SK-N-MC (cell line): ENCODE results near the gene TXNRD1.

Experiments
- DNase-seq: peaks from one replicate; pipeline ENCODE4 v3.0.0-alpha.2; 2011; ENCODE audit warnings: low read depth, low spot score
- H3K27ac ChIP-seq: fragments of 200-600 bp; sonication (generic); 2 replicates; pipeline ENCODE4 v1.5.1; 2016; ENCODE audit warnings: mixed run types
- H3K36me3 ChIP-seq: fragments of 200-600 bp; sonication (generic); 2 replicates; pipeline ENCODE4 v1.6.1; 2017; ENCODE audit warnings: antibody characterized with exemption, low read length, mixed read lengths; ENCODE audit not compliant: insufficient read depth
- H3K4me3 ChIP-seq: fragments of 200-600 bp; sonication (generic); 2 replicates; pipeline ENCODE4 v1.5.1; 2016
- H3K9ac ChIP-seq: fragments of 200-600 bp; sonication (generic); 2 replicates; pipeline ENCODE4 v1.8.0; 2017; ENCODE audit warnings: mixed run types, mixed read lengths; ENCODE audit not compliant: insufficient read length
- H3K9me3 ChIP-seq: fragments of 200-600 bp; sonication (generic); 2 replicates; pipeline ENCODE4 v1.6.1; 2017; ENCODE audit warnings: low read depth, mild to moderate bottlenecking, antibody characterized with exemption, low read length, moderate library complexity, mixed read lengths
- EZH2 ChIP-seq: fragments of 200-600 bp; sonication (generic); IDR thresholded peaks from one replicate; pipeline ENCODE4 v1.6.1; 2017; ENCODE audit warnings: antibody characterized with exemption
- FOXP2 ChIP-seq: optimal IDR thresholded peaks from 2 replicates; pipeline ENCODE3; 2011; ENCODE audit warnings: mild to moderate bottlenecking, moderate library complexity; ENCODE audit not compliant: insufficient read depth; ENCODE audit errors: extremely low read length, control extremely low read depth
- POLR2AphosphoS5 ChIP-seq: IDR thresholded peaks from 2 replicates; pipeline ENCODE4 v1.6.1; 2012; ENCODE audit warnings: mild to moderate bottlenecking, low read depth, low read length, borderline replicate concordance

Gene TXNRD1

DNA sequence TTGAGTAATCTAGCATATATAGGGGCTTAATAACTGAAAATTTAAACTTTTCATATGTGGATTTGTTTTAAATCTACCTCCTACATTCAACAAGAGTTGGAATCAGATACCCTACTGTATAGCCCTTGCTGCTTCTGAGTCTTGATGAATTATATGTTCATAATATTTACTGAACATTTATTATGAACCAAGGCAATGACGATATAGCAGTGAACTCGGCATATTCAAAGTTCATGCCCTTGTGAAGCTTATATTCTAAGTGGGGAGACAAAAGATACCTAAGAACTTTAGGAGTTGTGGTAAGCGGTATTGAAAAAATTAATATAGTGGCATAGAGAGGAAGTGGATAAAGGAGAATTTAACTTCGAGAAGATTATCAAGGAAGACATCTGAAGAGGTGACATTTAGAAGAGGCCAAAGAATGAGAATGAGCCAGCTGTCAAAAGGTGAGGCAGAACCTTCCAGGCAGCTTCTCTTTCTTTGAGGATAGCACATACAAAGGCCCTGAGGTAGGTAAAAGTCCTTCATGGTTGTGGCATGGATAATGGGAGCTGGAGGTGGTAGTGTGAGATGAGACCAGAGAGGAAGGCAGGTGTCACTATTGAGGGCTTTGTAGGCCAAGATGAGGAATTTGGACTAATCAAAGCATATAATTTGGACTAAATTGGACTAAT, 98.1 kb downstream of the TXNRD1 start:
- DNase-seq, result no peak
- H3K9me3 ChIP-seq, result no peaks in the 10 kb centered on the region
- no peak overlapping the region for H3K9ac ChIP-seq
- TF ChIP-seq FOXP2 (no peak), EZH2 (no peak), POLR2AphosphoS5 (no peak)
- H3K27ac ChIP-seq, result no peak overlapping the region
- H3K36me3 ChIP-seq, result peaks cover 87% of the 10 kb centered on the region
- no peak overlapping the region for H3K4me3 ChIP-seq

- H3K27ac ChIP-seq, result no peak overlapping the region
- DNase-seq, result no peak
- no peaks in the 10 kb centered on the region for H3K9me3 ChIP-seq
- H3K9ac ChIP-seq, result no peak overlapping the region
- TF ChIP-seq EZH2, result no peak
- no peak for TF ChIP-seq FOXP2
- peaks cover 90% of the 10 kb centered on the region for H3K36me3 ChIP-seq
- no peak overlapping the region for H3K4me3 ChIP-seq
These were observed 98.6 kb downstream of the TXNRD1 start for GRCh38 chr12:104314242-104314614.

GRCh38 chr12:104315326-104316224, 100.0 kb downstream of the TXNRD1 start:
- H3K9ac ChIP-seq, result no peak overlapping the region
- no peaks in the 10 kb centered on the region for H3K9me3 ChIP-seq
- peaks cover 96% of the 10 kb centered on the region for H3K36me3 ChIP-seq
- TF ChIP-seq POLR2AphosphoS5 (no peak), FOXP2 (no peak), EZH2 (no peak)
- H3K27ac ChIP-seq, result no peak overlapping the region
- DNase-seq, result no peak
- no peak overlapping the region for H3K4me3 ChIP-seq

DNA sequence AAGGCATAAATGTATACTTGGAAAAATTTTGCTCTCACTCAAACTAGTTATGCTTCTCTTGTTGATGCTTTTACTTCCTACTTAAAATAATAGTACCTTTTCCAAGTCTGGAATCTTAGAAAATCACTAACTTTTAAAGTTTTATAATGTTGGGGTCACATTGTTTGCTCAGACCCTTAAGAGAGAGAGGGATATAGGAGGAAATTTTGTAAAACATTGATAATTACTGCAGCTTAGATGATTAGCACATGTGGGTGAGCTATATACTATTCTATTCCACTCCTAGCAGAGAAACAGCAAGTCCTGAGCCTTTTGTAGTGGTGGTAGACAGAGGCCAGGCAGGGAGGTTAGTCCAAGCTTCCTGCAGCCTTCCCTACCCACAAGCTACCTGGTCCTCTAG, 101.4 kb downstream of the TXNRD1 start:
- TF ChIP-seq POLR2AphosphoS5 (no peak), EZH2 (no peak), FOXP2 (no peak)
- no peaks in the 10 kb centered on the region for H3K9me3 ChIP-seq
- no peak for DNase-seq
- H3K36me3 ChIP-seq, result peaks cover 98% of the 10 kb centered on the region
- no peak overlapping the region for H3K9ac ChIP-seq
- no peak overlapping the region for H3K27ac ChIP-seq
- no peak overlapping the region for H3K4me3 ChIP-seq

GRCh38 chr12:104317538-104318210, 102.1 kb downstream of the TXNRD1 start:
- no peak overlapping the region for H3K27ac ChIP-seq
- no peaks in the 10 kb centered on the region for H3K9me3 ChIP-seq
- no peak overlapping the region for H3K9ac ChIP-seq
- H3K4me3 ChIP-seq, result no peak overlapping the region
- no peak for TF ChIP-seq FOXP2
- no peak for TF ChIP-seq POLR2AphosphoS5
- no peak for DNase-seq
- peaks cover 96% of the 10 kb centered on the region for H3K36me3 ChIP-seq

- H3K27ac ChIP-seq, result no peak overlapping the region
- H3K36me3 ChIP-seq, result peaks cover 87% of the 10 kb centered on the region
- no peak for TF ChIP-seq FOXP2
- no peak for TF ChIP-seq EZH2
- no peak for TF ChIP-seq POLR2AphosphoS5
These were observed 103.4 kb downstream of the TXNRD1 start for GRCh38 chr12:104319028-104319427.

DNA sequence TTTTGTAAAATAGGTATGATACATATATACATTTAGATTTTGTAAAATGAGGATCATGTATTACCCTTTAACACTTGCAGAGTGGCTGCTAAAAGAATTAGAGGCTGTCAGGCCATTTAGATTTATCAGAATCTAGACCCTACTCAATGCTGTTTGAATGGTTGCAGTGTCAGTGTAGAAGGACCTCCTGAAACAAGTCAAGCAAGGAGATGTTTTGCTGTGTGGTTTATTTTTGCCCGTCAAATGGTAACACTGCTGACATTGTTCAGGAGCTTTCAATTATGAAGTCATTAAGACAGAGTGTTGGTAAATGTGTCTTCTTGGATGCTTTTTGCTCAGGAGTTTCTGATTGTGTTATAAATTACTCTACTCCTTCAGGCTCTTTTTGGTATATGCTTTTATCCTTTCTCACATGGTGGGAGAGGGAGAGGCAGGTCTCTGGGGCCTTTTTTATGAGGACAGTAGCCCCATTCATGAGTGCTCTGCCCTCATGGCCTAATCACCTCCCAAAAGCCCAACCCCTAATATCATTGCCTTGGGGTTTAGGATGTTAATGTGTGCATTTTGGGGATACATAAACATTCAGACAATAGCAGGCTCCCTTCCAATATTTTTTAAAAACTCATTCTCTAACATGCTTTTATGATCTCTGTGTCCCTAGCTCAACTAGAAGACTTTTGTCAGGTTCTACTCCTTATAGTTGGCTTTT, 104.5 kb downstream of the TXNRD1 start:
- DNase-seq, result no peak
- Histone ChIP-seq H3K36me3 (peaks cover 86% of the 10 kb centered on the region), H3K9ac (no peak overlapping the region), H3K27ac (no peak overlapping the region), H3K9me3 (no peaks in the 10 kb centered on the region), H3K4me3 (no peak overlapping the region)
- TF ChIP-seq FOXP2, result no peak
- TF ChIP-seq POLR2AphosphoS5, result no peak
- TF ChIP-seq EZH2, result no peak

More at GRCh38 chr12:104319028-104319427, 103.4 kb downstream of the TXNRD1 start:
- H3K4me3 ChIP-seq, result no peak overlapping the region
- H3K9ac ChIP-seq, result no peak overlapping the region
- H3K9me3 ChIP-seq, result no peaks in the 10 kb centered on the region
- DNase-seq, result no peak

DNA sequence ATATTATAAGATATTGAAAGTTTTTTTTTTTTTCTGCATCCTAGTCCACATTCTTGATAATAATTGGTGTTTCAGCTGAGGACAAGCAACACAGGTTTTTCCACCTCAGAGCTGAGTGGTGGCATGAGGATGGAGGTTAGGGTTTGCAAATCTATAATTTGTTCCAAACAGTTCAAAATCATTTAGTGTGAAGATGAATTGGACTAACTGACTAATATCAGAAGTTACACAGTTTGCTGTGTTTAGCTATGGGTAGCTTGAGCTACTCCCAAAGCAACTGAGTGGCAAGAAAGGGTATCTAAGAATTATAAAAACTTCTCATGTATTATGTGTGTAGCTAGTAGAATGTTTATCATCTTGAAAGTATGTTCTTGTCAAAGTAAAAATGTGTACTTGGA, 105.0 kb downstream of the TXNRD1 start:
- Histone ChIP-seq H3K9me3 (no peaks in the 10 kb centered on the region), H3K9ac (no peak overlapping the region), H3K36me3 (peaks cover 86% of the 10 kb centered on the region), H3K27ac (no peak overlapping the region), H3K4me3 (no peak overlapping the region)
- no peak for DNase-seq
- TF ChIP-seq POLR2AphosphoS5 (no peak), FOXP2 (no peak), EZH2 (no peak)
